GM18498 (cell line): Measurements from ENCODE around the gene SMS.

Source experiments
- ATAC-seq: cut with Tn5 transposase; IDR thresholded peaks from one replicate; pipeline ENCODE4 v1.9.1; 2021; ENCODE audit warnings: mild to moderate bottlenecking, moderate library complexity; ENCODE audit not compliant: unreplicated experiment

The SMS gene

DNA sequence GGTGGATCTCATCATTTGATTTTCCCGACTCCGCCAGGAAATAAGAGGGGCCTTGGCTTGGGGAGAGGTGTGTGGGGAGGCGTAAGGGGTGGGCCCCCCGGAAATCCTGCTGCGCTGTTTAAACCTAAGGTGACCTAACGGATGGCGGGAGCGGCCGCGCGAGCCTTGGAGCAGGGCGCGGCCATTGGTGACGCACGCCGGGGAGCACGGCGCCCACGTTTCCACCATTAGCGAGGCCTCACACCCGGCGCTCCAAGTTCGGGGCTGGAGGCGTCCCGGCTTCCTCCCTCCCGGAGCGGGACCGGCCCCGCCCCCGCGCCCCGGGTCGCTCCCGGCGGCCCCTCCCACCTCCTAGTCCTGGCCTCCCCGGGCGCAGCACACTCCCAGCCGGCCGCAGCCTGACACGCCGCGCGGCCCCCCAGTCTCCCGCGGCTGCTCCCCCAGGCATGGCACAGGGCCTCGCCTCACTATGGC, at the start of gene SMS:
TSS of gene SMS (plus strand) at position 354 of the 474 bp plus-strand sequence. CDS start at position 470, 116 bp downstream.
- ATAC-seq, result peak; percentile 79

DNA sequence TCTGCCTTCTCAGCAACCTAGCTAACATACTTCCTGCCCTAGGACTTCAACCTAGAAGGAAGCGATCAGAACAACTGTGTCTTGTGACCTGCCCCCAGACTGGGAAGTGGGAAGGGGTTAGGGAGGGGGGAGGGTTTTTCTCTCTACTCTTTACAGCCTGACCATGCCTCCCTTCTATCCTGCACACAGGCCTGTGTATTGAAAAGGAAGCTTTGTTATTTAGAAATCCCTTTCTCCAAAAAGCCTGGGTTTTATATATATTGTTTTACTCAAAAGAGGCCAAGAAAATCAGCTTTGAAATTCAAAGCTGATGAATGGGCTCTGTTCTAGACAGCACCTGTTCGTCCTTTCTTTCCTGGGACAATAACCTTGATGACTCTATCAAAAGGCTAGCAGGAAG, 35.2 kb upstream of the SMS start:
- ATAC-seq, result no peak

DNA sequence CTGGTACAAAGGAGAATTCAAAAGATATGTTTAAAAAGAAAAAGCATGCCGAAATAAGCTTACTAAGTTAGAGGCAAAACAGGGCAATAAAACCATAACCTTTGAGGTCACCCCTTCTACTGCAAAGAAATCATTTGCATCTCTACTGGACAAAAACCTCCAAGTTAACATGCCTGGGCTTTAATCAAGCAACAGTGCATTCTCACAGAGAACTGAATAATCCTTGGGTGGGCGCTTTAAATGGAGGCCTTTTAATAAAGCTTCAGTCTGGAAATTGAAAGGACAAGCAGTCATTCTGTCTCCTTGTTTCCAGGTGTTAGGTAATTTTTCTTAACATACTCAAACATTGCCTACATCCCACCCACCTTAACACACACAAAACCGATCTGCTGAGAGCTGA, 34.6 kb upstream of the SMS start:
- ATAC-seq, result no peak

DNA sequence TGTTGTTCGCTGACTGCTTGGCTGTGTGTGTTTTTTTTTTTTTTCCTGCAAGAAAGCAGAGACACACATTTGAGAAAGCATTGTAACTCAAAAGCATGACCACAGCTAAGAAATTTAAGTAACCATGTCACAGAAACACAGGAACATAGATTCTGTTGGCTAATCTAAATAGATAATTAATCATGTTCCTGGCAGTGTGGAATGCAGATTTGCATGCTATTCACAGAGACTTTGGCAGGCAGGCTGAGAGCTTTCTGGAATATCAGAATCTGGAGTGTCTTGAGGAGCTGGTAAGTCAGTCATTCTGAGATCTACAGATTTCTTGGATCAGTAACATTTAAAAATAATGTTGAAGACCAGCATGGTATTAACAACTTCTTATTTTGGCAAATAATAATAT, 33.2 kb upstream of the SMS start:
- no peak for ATAC-seq

DNA sequence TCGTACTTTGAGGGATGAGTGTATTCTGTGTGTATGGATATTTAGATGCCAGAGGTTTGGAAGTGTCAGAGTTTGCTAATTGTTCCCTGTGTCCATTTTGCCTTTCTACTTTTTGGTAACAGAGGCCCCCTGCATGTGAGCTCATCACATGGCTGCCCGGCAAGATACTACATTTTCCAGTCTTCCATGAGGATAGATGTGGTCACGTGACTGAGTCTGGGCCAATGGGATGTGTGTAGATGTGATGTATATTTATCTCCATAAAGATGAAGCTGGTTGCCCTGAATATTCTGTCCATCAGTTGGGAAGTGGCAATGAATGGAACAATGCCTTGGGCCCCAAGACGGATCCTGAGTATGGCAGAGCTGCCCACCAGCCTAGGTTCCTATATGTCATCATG, 29.0 kb upstream of the SMS start:
- no peak for ATAC-seq

DNA sequence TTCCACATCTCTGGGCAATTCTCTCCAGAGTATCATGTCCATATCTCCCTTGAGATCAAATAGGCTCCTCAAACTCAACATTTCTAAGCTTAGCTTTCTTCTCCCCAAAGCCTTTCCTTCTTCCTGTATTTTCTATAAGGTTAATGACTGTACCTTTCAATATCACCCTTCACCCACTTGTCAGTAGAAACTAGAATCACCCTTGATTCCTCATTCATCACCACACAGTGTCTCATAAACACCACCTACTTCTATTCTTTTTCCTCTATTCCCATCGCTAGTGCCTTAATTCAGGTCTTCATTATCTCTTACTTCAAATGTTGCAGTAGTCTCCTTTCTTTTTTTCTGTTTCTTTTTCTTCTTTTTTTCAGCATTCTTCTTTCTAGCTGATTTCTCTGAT, 28.3 kb upstream of the SMS start:
- no peak for ATAC-seq

DNA sequence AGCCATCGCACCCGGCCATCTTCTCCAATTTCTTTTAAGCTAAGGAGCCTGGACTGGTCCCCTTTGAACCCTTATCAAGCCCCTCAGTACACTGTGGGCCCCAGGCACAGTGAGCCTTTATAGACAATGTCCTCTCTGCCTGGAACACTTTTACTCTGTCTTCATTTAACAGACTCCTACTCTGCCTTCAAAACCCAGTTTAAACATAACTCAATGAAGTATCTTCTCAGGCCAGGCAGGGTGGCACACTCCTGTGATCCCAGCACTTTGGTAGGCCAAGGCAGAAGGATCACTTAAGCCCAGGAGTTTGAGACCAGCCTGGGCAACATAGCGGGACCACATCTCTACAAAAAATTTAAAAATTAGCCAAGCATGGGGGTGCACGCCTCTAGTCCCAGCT, 27.5 kb upstream of the SMS start:
- no peak for ATAC-seq

DNA sequence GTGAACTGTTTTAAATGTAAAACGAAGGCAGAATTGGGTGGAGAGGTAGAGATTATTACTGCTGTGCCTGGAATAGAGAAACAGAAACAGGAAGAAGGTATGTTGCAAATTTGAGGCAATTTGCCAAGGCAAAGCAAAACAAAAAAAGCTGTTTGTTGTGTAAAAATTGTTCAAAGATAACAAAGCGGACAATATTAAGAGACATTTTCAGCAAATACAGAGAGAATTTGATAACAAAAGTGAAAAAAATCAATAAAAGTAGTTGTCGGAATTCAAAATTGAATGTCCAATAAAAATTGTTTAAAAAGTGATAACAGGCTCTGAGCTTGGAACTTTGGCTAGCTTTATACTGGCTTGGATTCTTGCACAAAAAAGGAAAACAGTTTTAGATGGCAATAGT, 14.4 kb upstream of the SMS start:
- no peak for ATAC-seq

DNA sequence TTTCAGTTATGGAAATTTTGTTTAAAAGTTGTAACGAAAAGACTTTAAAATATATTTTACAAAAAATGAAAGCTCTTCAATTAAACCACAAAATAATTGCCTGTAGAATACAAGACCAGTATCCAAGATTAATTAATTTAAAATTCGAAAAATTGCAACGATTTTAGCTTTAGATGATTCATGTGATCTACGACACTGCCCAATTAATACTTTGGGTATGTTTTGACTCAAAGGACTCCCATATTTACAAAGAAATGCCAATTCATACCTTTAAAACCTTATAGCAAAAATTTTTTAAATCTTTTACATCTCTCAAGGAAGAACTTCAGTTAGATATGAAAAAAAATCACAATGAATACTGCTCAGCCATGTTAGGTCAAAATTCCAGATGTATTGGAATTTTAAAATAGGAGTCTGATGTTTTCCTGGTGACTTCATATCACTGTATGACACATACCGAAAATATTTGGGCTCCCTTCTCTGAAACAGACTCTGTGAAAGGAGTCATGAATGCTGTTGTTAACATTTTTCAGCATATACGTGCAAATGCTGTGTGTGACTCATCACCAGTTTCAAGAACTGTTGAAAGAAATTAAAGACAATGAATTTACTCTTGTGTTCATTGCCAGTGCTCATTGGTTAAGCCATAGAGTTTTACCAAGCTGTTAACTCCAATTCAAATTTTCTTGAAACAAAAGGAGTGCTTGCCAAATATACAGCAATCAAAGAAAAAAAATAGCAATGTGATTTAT, 13.8 kb upstream of the SMS start:
- ATAC-seq, result no peak

DNA sequence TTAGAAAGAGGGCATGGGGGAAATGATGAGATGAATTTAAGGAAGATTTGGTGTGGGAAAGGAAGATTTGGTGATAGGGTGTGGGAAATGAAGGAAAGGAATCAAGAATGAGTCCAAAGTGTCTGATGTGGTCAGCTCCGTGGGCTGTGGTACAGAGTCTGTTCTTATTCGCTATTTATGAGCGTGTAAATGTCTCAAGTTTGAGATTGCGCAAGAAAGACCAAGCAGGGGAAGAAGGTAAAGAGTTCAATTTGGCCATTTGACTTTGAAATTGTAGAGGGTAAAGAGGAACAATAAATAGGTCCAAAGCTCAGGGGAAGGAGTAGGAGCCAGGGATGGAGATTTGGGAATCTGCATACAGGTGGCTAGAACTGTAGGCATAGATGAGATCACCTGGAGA, 11.3 kb upstream of the SMS start:
- no peak for ATAC-seq

DNA sequence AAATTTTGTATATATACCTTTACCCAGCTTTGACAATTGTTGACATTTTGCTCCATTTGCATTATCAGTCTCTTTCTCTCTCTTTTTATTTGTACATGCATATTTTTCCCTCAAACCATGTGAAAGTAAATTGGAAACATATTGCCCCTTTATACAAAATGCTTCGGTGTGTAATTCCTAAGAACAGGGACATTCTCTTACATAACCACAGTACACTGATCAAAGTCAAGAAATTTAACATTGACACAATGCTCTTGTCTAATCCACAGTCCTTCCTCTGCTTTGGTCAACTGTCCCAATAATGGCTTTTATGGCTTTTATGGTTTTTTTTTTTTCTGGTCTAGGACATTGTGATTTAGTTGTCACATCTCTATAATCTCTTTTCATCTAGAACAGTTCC, 9.5 kb upstream of the SMS start:
- no peak for ATAC-seq

DNA sequence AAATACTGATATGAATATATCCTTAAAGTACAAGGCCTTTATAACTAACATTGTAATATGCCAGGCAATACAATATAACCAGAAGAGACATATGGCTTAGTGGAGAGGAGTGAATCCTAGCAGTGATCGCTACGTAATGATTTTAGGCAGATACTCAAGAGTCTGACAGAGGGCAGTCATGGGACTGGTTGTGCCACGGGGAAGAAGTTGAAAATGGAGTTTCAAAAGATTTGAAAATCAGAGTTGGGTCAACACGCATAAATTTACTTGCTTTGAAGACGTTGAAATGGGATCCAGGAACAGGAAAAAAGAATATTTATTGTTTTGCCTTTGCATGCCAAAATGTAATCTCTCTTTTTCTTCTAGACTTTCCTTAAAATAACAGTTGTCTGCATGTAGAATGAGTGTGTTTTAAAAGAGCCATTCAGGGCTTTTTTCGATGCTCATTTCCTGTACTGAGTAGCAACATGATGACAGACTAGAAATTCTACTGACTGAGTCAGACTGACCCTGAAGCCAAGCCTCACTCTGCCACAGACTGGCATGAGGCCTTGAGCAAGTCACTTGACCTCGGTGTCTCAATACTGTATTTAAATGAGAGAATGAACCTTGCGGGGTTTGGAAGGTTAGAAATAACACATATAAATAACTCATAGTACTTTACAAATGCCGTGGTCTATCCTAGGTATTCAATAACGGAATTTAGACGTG, 8.1 kb upstream of the SMS start:
- ATAC-seq, result no peak

DNA sequence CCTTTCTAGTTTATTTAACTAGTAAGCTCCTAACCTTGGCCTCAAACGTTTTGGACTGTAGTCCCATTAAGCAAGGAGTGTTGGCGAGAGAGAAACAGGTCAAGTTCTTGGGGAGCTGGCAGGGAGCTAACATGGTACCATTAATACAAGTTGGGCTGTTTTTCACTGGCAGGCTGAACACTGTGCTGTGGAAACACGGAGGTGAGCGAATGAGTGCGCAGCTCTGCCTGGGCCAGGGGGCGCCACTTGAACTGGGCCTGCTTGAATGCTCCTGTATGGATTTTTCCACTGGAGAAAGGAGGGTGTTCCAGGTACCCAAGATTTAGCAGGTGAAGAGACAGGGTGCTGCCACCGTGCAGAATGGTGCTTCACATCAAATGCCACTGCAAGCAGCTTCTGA, 7.4 kb upstream of the SMS start:
- no peak for ATAC-seq

DNA sequence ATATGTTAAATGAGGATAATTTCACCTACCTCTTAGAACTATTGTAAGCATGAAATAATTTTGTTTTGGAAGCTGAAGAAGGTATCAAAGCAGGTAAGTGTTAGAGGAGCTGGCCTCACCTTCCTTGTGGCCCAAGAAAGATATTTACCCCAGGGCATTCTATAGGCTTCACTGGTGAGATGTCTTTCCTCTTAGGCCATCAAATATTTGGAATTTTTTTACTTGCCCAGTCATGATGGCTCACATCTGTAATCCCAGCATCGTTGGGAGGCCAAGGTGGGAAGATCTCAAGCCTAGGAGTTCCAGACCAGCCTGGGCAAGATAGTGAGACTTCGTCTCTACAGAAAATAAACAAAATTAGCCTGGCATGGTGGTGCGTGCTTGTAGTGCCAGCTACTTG, 6.1 kb upstream of the SMS start:
- no peak for ATAC-seq

DNA sequence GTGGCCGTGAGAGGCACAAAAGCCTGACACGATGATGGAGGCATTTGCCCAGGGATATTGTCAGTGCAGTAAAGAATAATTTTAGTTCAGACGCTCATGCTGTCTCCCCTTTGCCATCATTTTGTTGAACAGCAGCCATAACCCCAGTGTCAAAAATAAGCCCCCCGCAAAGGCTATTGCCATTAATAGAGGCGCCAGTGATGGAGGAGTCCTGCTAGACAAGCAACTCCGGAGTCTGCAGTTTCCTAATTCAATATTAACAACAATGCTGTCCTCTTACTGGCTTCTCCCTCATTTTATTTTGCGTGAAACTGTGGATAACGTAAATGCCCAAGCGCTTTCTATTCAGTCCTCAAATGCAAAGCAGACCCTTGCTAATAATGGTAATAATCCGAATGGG, 603 bp upstream of the SMS start:
- no peak for ATAC-seq

DNA sequence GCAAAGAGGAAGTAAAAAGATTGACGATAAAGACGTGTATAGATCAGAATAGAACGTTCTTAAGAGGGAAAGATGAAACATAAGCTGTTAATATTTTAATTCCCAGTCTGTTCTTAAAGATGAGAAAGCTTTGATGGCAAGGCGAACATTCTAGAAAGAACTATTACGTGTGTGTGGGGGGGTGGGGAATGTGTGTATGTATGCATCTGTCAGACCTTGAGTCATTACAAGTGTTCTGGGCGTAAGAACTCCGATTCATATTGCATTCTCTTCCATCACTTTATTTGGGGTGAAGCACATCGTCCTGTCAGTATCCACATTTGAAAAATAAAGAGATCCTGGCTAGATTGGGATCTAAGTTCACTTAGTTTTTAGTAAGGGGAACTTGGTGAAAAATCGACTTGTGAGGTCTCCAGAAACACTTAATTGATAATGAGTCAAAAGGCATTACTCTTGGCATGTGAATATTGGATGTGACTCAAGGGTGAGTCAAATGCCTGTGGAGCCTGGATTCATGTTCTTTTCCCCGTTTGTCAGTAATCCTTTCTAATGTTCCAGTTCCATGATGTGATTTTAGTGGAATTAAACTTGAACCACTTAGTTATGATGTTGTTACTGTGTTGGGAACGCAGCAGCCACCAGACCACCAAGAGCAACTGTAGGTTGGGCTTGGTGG, 3.1 kb downstream of the SMS start:
- no peak for ATAC-seq

DNA sequence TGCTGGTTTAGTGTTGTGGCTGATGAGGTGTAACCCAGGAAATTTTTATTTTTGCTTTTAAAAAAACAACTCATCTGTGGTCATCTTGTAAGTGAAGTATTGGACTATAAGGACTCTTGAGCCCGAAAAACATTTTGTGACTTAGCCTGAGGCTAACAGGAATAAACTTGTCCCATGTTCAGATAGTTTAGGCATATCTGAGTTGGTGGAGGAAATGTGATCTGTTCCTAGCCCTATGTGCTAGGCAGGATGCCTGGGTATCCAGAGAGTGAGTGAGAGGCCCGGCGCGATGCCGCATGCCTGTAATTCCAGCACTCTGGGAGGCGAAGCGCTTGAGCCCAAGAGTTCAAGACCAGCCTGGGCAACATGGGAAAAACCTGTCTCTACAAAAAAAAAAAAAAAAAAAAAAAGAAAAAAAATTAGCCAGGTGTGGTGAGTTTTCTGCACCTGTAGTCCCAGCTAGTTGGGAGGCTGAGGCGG, 3.7 kb downstream of the SMS start:
- ATAC-seq, result no peak

DNA sequence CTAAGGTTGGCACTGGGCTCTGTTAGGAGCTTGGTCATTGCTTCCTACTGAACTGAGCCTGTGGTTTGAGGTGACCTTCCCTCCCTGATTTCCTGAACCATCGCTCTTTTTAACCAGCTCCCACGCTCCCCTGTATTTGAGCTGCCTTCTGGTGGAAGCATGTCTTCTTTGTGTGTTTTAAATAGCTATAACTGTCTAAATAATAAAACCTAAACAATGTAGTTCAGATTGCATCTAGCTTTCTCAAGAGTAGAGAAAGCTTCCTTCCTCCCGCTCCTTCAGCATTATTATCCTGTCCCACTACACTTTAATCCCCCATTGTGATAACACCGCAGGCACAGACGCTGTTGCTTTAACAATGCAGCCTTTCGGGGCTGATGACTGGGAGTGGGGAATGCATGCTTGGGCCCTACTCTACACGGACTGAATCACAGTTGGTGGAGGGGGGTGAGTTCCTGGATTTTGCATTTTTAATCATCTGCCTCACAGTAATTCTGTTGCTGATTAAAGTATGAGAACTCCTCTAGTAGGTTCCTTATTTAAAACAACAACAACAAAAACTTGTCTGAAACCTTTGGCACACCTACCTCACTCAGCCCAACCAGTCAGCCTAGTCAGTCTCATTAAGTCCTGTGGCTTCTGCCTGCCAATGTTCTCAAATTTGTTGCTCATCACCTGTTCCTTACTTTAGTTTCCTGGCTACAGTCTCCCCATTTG, 6.6 kb downstream of the SMS start:
- no peak for ATAC-seq

DNA sequence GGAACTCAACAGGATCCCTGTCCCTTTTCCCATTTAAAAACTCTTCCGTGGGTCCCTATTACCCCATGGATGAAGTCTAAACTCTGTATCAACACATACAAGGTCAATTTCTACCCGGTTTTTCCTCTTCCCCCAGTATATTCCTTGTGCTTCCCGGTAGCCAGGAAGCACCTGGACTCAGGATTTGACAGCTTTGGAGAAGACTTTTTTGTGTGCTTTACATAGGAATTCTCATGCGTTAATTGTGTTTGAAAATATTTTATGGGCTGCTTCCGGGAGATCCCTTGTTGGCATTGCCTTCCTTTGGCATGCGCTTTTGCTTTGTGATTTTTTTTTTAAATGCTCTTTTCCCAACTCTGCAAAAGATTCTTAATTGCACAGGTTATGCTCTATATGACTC, 7.2 kb downstream of the SMS start:
- no peak for ATAC-seq

DNA sequence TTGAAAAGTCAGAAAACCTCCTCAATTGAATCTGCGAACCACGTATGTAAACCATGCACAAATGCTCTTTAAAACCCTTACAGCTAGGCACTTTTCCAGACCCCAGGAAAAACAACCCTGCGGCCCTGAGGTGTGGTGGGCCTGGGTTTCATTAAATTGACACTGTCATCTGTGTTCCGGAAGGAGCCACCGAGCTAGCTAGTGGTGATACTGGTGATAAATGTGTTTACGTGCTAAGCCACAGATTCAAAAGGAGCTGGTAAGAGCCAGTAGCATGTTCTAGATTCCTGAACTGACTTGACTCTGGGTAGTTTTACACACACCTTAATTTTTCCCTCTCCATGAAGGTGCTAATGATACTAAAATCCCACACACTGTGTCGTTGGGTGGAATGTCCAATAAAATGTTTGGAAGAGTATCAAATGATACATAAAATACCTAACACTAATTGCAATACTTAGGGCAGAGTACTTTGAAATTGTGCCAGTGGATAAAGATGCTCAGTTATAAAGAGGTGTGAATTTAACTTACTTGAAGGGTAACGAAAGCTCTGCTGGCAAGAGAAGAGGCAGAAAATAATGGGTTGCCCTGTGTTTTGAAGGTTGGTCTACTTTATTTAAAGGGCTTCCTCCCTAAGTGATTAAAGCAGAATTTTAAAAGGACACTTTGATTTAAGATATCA, 8.5 kb downstream of the SMS start:
- no peak for ATAC-seq

DNA sequence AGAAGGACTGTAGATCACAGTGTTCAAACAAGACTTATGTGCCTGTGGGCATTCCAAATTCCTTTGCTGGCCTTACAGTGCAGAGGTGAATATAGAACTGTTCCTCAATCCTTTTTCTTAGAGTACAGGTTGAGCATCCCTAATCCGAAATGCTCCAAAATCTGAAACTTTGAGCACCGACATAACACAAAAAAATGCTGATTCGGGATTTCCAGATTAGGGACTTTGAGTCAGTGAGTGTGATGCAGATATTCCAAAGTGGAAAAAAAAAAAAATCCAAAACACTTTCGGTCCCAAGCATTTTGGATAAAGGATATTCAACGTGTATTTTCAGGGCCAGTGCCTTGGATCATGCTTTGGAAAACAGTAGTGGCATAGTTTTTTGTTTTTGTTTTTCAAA, 9.2 kb downstream of the SMS start:
- ATAC-seq, result no peak
